Cardiac fibroblast (primary cell): ENCODE data around the gene HMX1.

ENCODE experiments used
- DNase-seq, 2 donors: peaks; one replicate each; pipeline versions ENCODE4 v3.0.0 to v3.0.0-alpha.2; 2010; ENCODE audit warnings: low read depth in 2 of 2
- H3K4me3 ChIP-seq, 2 donors: replicated peaks in 1 of 2; 1 replicate in 1 of 2; 2 replicates in 1 of 2; pipeline ENCODE4 v1.5.1; 2011; ENCODE audit warnings: low read depth in 2 of 2, low read length in 2 of 2, mild to moderate bottlenecking in 2 of 2, moderate library complexity in 1 of 2
- TF ChIP-seq, protein P1 (sequence below): IDR thresholded peaks from one replicate; pipeline ENCODE4 v1.5.1; 2011; ENCODE audit warnings: low read depth, mild to moderate bottlenecking, low read length, inconsistent platforms

HMX1 gene

DNA sequence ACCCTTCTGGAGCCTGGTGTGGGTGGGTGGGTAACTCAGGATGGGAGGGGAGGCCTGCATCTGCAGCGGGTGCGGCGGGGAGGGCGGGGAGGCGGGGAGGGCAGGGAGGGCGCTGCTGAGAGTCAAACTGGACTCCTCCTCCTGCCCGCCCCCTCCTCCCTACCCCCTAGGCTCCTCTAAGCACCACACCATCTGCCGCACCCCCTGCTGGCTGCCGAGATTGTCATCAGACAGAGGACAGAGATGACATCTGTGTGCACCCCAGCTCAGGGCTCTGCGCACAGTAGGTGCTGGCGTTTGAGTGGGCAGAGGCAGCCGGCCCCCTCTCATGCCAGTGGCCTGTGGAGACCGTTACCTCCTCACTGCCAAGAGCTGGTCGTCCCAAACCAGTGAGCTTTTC lies 10.6 kb upstream of the HMX1 start:
- TF ChIP-seq, protein P1, sequence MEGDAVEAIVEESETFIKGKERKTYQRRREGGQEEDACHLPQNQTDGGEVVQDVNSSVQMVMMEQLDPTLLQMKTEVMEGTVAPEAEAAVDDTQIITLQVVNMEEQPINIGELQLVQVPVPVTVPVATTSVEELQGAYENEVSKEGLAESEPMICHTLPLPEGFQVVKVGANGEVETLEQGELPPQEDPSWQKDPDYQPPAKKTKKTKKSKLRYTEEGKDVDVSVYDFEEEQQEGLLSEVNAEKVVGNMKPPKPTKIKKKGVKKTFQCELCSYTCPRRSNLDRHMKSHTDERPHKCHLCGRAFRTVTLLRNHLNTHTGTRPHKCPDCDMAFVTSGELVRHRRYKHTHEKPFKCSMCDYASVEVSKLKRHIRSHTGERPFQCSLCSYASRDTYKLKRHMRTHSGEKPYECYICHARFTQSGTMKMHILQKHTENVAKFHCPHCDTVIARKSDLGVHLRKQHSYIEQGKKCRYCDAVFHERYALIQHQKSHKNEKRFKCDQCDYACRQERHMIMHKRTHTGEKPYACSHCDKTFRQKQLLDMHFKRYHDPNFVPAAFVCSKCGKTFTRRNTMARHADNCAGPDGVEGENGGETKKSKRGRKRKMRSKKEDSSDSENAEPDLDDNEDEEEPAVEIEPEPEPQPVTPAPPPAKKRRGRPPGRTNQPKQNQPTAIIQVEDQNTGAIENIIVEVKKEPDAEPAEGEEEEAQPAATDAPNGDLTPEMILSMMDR = no peak
- DNase-seq = no peak
- no peak overlapping the region for H3K4me3 ChIP-seq

DNA sequence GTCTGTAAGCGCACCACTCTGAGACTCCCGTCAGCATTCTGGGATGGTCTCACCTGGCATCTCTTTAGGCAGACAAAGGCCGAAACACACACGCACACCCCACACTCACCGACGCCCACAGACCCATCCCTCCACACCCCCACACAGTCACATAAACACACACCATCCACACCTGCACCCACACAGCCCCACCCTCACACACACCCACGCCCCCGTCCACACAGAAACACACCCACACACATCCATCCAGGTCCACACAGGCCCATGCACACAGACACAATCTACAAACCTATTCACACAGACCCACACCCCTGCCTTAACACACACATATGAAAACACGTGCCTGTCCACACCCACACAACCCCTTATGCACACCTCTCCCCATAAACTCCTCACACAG lies 9.2 kb upstream of the HMX1 start:
- TF ChIP-seq, protein P1 = no peak
- DNase-seq = no peak
- no peak overlapping the region for H3K4me3 ChIP-seq

DNA sequence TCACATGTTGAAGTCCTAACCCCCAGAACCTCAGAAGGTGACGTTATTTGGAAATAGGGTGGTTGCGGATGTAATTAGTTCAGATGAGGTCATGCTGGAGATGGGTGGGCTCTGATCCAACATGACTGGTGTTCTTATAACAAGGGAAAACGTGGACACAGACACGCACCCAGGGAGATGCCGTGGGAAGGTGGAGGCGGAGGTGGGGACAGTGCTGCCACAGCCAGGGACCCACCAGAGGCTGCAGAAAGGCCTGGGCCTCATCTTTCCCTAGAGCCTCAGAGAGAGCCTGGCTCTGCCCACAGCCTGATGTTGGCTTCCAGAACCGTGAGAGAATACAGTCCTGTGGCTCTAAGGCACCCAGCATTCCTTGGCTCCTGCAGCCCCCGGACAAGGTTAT lies 7.9 kb upstream of the HMX1 start:
- TF ChIP-seq, protein P1 = no peak
- H3K4me3 ChIP-seq = no peak overlapping the region
- no peak for DNase-seq

DNA sequence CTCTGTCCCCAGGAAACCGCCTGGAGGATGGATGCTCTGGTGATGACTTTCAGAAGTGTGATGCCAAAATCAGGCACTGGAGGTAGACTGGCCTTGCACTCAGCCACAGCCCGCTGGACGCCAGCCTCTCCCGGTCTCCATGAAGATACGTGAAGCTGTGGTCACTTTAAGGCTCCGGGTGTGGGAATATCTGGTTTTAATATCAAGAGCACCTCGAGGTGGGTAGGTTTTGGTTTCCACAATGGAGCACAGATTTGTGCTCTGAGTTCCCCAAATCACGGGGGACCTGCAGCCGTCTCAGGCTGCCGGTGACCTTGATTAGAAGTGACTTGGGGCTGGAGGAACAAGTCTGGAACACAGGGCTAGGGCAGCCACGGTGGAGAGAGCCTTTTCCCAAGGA lies 6.8 kb upstream of the HMX1 start:
- no peak for DNase-seq
- no peak overlapping the region for H3K4me3 ChIP-seq
- TF ChIP-seq, protein P1 = no peak

DNA sequence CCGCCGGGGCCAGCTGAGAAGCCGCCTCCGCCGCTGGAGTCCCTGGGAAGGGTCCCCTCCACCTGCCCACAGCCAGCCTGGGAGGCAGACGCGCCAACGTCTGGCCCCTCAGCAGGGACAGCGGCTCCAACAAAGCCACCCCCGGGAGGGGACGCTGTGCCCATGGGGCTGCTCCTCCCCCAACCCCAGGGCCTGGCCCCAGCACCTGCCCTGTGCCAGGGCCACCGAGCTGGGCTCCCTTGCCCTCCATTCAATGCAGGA lies 6.1 kb upstream of the HMX1 start:
- DNase-seq = no peak
- TF ChIP-seq, protein P1 = no peak

DNA sequence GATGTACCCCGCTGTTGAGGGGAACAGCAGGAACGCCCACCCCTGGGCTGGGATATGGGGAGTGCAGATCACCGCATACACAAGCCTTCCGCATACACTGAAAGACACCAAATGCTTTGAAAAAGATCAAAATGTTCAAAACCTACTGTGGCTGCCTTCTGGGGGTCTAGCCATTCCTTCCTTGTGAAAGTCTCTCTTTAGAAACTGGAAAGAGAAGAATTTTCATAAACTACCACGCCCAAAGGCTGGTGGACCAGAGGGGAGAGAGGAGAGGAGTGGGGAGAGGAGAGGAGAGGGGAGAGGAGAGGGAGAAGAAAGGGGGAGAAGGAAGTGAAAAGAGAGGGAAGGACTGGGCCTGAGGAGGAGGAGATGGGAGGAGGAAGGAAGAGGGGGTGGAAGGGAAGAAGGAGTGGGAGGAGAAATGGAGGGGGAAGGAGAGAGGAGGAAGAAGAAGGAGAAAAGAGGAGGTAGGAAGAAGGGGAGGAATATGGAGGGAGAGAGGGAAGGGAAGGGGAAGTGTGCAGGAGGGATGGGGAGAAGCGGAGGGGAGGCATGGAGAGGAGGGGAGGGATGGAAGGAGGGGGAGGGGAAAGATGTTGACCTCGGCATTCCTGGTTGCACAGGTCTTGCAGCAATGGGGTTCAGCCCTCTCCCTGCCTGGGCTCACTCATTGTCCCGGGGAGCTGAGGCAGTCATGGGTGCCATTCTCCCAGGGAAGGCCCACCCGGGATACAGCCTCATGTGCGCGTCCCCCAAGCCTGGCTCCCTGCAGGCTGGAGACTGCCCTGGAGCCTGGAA lies 5.5 kb upstream of the HMX1 start:
- no peak overlapping the region for H3K4me3 ChIP-seq
- TF ChIP-seq, protein P1 = no peak
- DNase-seq = no peak

More for the DNA sequence above, 6.1 kb upstream of the HMX1 start:
- no peak overlapping the region for H3K4me3 ChIP-seq
